NCI-H345 treated with DMSO at 0.1 percent for 48 hours (cell line): ENCODE data around the gene CAP1.
"Not testable (repeated sequence)": the region's sequence is repeated elsewhere in the genome, so short reads cannot be mapped to it uniquely, and the experiment has no call there.

ENCODE experiments used
- DNase-seq: peaks from one replicate; lab custom pipeline; 2025; ENCODE audit not compliant: unreplicated experiment; lab: John Stamatoyannopoulos, UW

The CAP1 gene

GRCh38 chr1:40030528-40031135 lies 9.9 kb upstream of the CAP1 start:
- DNase-seq, result no peak

GRCh38 chr1:40032240-40032891 lies 8.2 kb upstream of the CAP1 start:
- peak; percentile 36 for DNase-seq

GRCh38 chr1:40034869-40035268 lies 5.7 kb upstream of the CAP1 start:
- no peak for DNase-seq

GRCh38 chr1:40036574-40036973 lies 4.0 kb upstream of the CAP1 start:
- no peak for DNase-seq

- not testable (repeated sequence) for DNase-seq
These were observed 3.3 kb upstream of the CAP1 start for GRCh38 chr1:40037254-40037653.

GRCh38 chr1:40038697-40039096 lies 1.8 kb upstream of the CAP1 start:
- no peak for DNase-seq

- DNase-seq, result peak; percentile 19
These were observed 1.2 kb upstream of the CAP1 start for GRCh38 chr1:40039245-40039756.

GRCh38 chr1:40039757-40040510 lies 595 bp upstream of the CAP1 start:
- DNase-seq, result no peak

GRCh38 chr1:40041466-40041838 lies 923 bp downstream of the CAP1 start:
- no peak for DNase-seq

- DNase-seq, result no peak
These were observed 1.8 kb downstream of the CAP1 start for GRCh38 chr1:40042341-40042740.

- no peak for DNase-seq
These were observed 3.6 kb downstream of the CAP1 start for GRCh38 chr1:40044110-40044509.

GRCh38 chr1:40045182-40045581 lies 4.7 kb downstream of the CAP1 start:
- no peak for DNase-seq

GRCh38 chr1:40045766-40046165 lies 5.2 kb downstream of the CAP1 start:
- no peak for DNase-seq

- no peak for DNase-seq
These were observed 6.7 kb downstream of the CAP1 start for GRCh38 chr1:40047276-40047675.

GRCh38 chr1:40047769-40048168 lies 7.2 kb downstream of the CAP1 start:
- DNase-seq, result no peak

GRCh38 chr1:40049725-40050124 lies 9.2 kb downstream of the CAP1 start:
- no peak for DNase-seq

- no peak for DNase-seq
These were observed 10.3 kb downstream of the CAP1 start for GRCh38 chr1:40050863-40051262.

GRCh38 chr1:40053138-40053887 lies 12.8 kb downstream of the CAP1 start:
- DNase-seq, result no peak

- no peak for DNase-seq
These were observed 16.2 kb downstream of the CAP1 start for GRCh38 chr1:40056519-40057309.

GRCh38 chr1:40057310-40058030 lies 16.9 kb downstream of the CAP1 start:
- DNase-seq, result no peak
